ENCODE measurements around the gene RALGAPA1.

RALGAPA1 gene

GRCh38 chr14:35535483-35536112 is 273.5 kb downstream of the RALGAPA1 start:
- no peak for DNase-seq (ENCODE audit: low read depth in 2 of 2)

GRCh38 chr14:35534873-35535482 is 274.1 kb downstream of the RALGAPA1 start:
- DNase-seq (ENCODE audit: low read depth in 2 of 2): peak; percentile 45 to 60

GRCh38 chr14:35534208-35534872 is 274.8 kb downstream of the RALGAPA1 start:
- no peak for DNase-seq (ENCODE audit: low read depth in 2 of 2)

- DNase-seq (ENCODE audit: low read depth in 2 of 2): peak; percentile 71 to 77
Measured at GRCh38 chr14:35533357-35534207, 275.5 kb downstream of the RALGAPA1 start, which contains the start of gene INSM2. Gene INSM2, plus strand, starts transcription at chr14:35534164. Its CDS starts 89 bp downstream, at chr14:35534253.

- DNase-seq (ENCODE audit: low read depth in 2 of 2): peak in 1 of 2 donors; percentile 3
Measured at GRCh38 chr14:35532783-35533356, 276.2 kb downstream of the RALGAPA1 start.

- no peak for DNase-seq (ENCODE audit: low read depth in 2 of 2)
Measured at GRCh38 chr14:35531960-35532747, 276.9 kb downstream of the RALGAPA1 start.

GRCh38 chr14:35526962-35527361 is 282.1 kb downstream of the RALGAPA1 start:
- DNase-seq (ENCODE audit: low read depth in 2 of 2): no peak

- no peak for DNase-seq (ENCODE audit: low read depth in 2 of 2)
Measured at GRCh38 chr14:35525695-35526094, 283.4 kb downstream of the RALGAPA1 start.

- no peak for DNase-seq (ENCODE audit: low read depth in 2 of 2)
Measured at GRCh38 chr14:35519986-35520385, 289.1 kb downstream of the RALGAPA1 start.

GRCh38 chr14:35515916-35516315 is 293.2 kb downstream of the RALGAPA1 start:
- DNase-seq (ENCODE audit: low read depth in 2 of 2): no peak

GRCh38 chr14:35512765-35513164 is 296.3 kb downstream of the RALGAPA1 start:
- no peak for DNase-seq (ENCODE audit: low read depth in 2 of 2)

- no peak for DNase-seq (ENCODE audit: low read depth in 2 of 2)
Measured at GRCh38 chr14:35509846-35510245, 299.2 kb downstream of the RALGAPA1 start.

GRCh38 chr14:35506927-35507326 is 302.2 kb downstream of the RALGAPA1 start:
- no peak for DNase-seq (ENCODE audit: low read depth in 2 of 2)

- no peak for DNase-seq (ENCODE audit: low read depth in 2 of 2)
Measured at GRCh38 chr14:35506461-35506860, 302.6 kb downstream of the RALGAPA1 start.

GRCh38 chr14:35504260-35504659 is 304.8 kb downstream of the RALGAPA1 start:
- no peak for DNase-seq (ENCODE audit: low read depth in 2 of 2)

- no peak for DNase-seq (ENCODE audit: low read depth in 2 of 2)
Measured at GRCh38 chr14:35503646-35504045, 305.4 kb downstream of the RALGAPA1 start.

- no peak for DNase-seq (ENCODE audit: low read depth in 2 of 2)
Measured at GRCh38 chr14:35499180-35499579, 309.9 kb downstream of the RALGAPA1 start.

GRCh38 chr14:35495278-35495677 is 313.8 kb downstream of the RALGAPA1 start:
- DNase-seq (ENCODE audit: low read depth in 2 of 2): no peak

GRCh38 chr14:35492569-35493014 is 316.5 kb downstream of the RALGAPA1 start:
- DNase-seq (ENCODE audit: low read depth in 2 of 2): no peak

Data from stimulated activated CD4-positive, alpha-beta T cell treated with anti-CD3 and anti-CD28 coated beads, Interleukin-4, amount 100 ng/mL, for 48 hours (primary cell).